ENCODE measurements around the gene DGKZ. TPM values are rescaled to one million over a fixed set of nuclear protein-coding genes. Genes with fewer than 3 reads are reported as not detected.

The DGKZ gene
- total and polyA plus RNA-seq, 2 of the 13 experiments (the other 11 are each of a cell fraction or from before 2014, with no cell fraction given) = 15.8 to 20.7 TPM

- H3K36me3 ChIP-seq (replicated peaks in 1 of 2; ENCODE audit: control insufficient read depth in 1 of 2, insufficient read depth in 2 of 2, low read length in 2 of 2) = peaks cover 1 to 10% of the 10 kb centered on the region in 2 experiments; a peak in 2 of 5 replicates
Measured at GRCh38 chr11:46366260-46366659, 19.0 kb downstream of the DGKZ start.

GRCh38 chr11:46366661-46367161, 19.4 kb downstream of the DGKZ start:
- no peaks in the 10 kb centered on the region for H4K20me1 ChIP-seq (ENCODE audit: insufficient read depth, low read length)
- no peaks in the 10 kb centered on the region for H3K79me2 ChIP-seq (ENCODE audit: insufficient read depth, low read length)
- CTCF ChIA-PET (ENCODE audit: low intra/inter-chr PET ratio, low total read pairs) = no interaction called here
- intact Hi-C loops (cut with micrococcal nuclease; ENCODE audit: unreplicated experiment) = no loop called here
- POLR2A ChIA-PET = no interaction called here
- no peak overlapping the region for H2AFZ ChIP-seq (ENCODE audit: low read length)
- ATAC-seq (peak; percentile 9; the same call in 1 of the 3 replicates), DNase-seq (ENCODE audit: low spot score) (no peak), FAIRE-seq (no peak)
- H3K4me3 ChIP-seq (replicated peaks in 1 of 3; ENCODE audit: insufficient read depth in 1 of 3, low read depth in 2 of 3, low read length in 3 of 3) = no peak overlapping the region
- in situ Hi-C loops (cut with HindIII; ENCODE audit: extremely low pct_ligation_motif_present, low pct_unique_long_range_greater_than_20kb) = no loop called here
- H3K4me1 ChIP-seq (ENCODE audit: insufficient read depth, low read length) = peaks cover 20% of the 10 kb centered on the region
- H3K4me2 ChIP-seq (ENCODE audit: low read depth, low read length) = no peak overlapping the region
- H3K9ac ChIP-seq (ENCODE audit: insufficient read depth, low read depth, low read length) = no peak overlapping the region
- no peak overlapping the region for H3K27ac ChIP-seq (ENCODE audit: extremely low read length, insufficient read depth, low read length)
- no peaks in the 10 kb centered on the region for H3K9me3 ChIP-seq (ENCODE audit: low read length)
- 99% methylated on average over 13 of the region's 31 CpGs for WGBS (ENCODE audit: low lambda C conversion rate)
- BruUV-seq (replicated peaks) = no TSS peak
- H3K27me3 ChIP-seq (ENCODE audit: control insufficient read depth in 1 of 2, insufficient read depth in 2 of 2, low read length in 2 of 2) = no peaks in the 10 kb centered on the region
- peaks cover 1 to 10% of the 10 kb centered on the region in 2 experiments; a peak in 2 of 5 replicates for H3K36me3 ChIP-seq (replicated peaks in 1 of 2; ENCODE audit: control insufficient read depth in 1 of 2, insufficient read depth in 2 of 2, low read length in 2 of 2)
- TF ChIP-seq AGO2 (optimal IDR thresholded peaks at IDR 0.05; ENCODE audit: low read depth, low read length) = peak; percentile 67
- TF ChIP-seq SMAD1 (CRISPR knock-in tag; IDR thresholded peaks at IDR 0.05; ENCODE audit: borderline replicate concordance, low read depth) = no peak
- no peak for TF ChIP-seq TBX3 (IDR thresholded peaks at IDR 0.05; ENCODE audit: borderline replicate concordance)
- no peak for TF ChIP-seq ASH2L (IDR thresholded peaks at IDR 0.05; ENCODE audit: insufficient read length, low read depth, low read length)
- no peak for TF ChIP-seq TCF7L2 (IDR thresholded peaks at IDR 0.05; ENCODE audit: low read depth, low read length)
- no peak for TF ChIP-seq ZNF232 (CRISPR knock-in tag; IDR thresholded peaks at IDR 0.05; ENCODE audit: borderline replicate concordance)
- TF ChIP-seq MXD3 (CRISPR knock-in tag; IDR thresholded peaks at IDR 0.05) = no peak
- TF ChIP-seq HDAC2 (CRISPR knock-in tag; IDR thresholded peaks at IDR 0.05) = no peak

More at GRCh38 chr11:46366260-46366659, 19.0 kb downstream of the DGKZ start:
- H4K20me1 ChIP-seq (ENCODE audit: insufficient read depth, low read length) = no peaks in the 10 kb centered on the region
- no peak overlapping the region for H3K4me3 ChIP-seq (replicated peaks in 1 of 3; ENCODE audit: insufficient read depth in 1 of 3, low read depth in 2 of 3, low read length in 3 of 3)
- H3K9ac ChIP-seq (ENCODE audit: insufficient read depth, low read depth, low read length) = no peak overlapping the region
- in situ Hi-C loops (cut with HindIII; ENCODE audit: extremely low pct_ligation_motif_present, low pct_unique_long_range_greater_than_20kb) (no loop called here), intact Hi-C loops (cut with micrococcal nuclease; ENCODE audit: unreplicated experiment) (no loop called here)
- CTCF ChIA-PET (ENCODE audit: low intra/inter-chr PET ratio, low total read pairs) = no interaction called here
- no peak for FAIRE-seq
- DNase-seq (ENCODE audit: low spot score) = no peak
- POLR2A ChIA-PET = no interaction called here
- no peak for ATAC-seq
- whole genome bisulfite sequencing (ENCODE audit: low lambda C conversion rate) = 70% methylated on average over 2 of the region's 22 CpGs
- no peaks in the 10 kb centered on the region for H3K79me2 ChIP-seq (ENCODE audit: insufficient read depth, low read length)
- H3K9me3 ChIP-seq (ENCODE audit: low read length) = no peaks in the 10 kb centered on the region
- no peak overlapping the region for H2AFZ ChIP-seq (ENCODE audit: low read length)
- no TSS peak for BruUV-seq (replicated peaks)
- no peak overlapping the region for H3K4me2 ChIP-seq (ENCODE audit: low read depth, low read length)
- TF ChIP-seq AGO2 (optimal IDR thresholded peaks at IDR 0.05; ENCODE audit: low read depth, low read length) (peak; percentile 48), PRPF4 (IDR thresholded peaks at IDR 0.05; ENCODE audit: low read depth, low read length, poor library complexity, severe bottlenecking) (no peak)
- no peak overlapping the region for H3K27ac ChIP-seq (ENCODE audit: extremely low read length, insufficient read depth, low read length)
- H3K4me1 ChIP-seq (ENCODE audit: insufficient read depth, low read length) = peaks cover 20% of the 10 kb centered on the region
- no peaks in the 10 kb centered on the region for H3K27me3 ChIP-seq (ENCODE audit: control insufficient read depth in 1 of 2, insufficient read depth in 2 of 2, low read length in 2 of 2)

Measured in HepG2 (cell line).